HFFc6 (cell line): ENCODE results near the gene NEIL3. TPM values are rescaled to one million over a fixed set of nuclear protein-coding genes. Genes with fewer than 3 reads are reported as not detected.

ENCODE experiments used
- DNase-seq: peaks from one replicate; pipeline ENCODE4 v3.0.0-alpha.2; 2018
- H3K27ac Mint-ChIP-seq: 2 replicates; pipeline ENCODE4 v1.8.0; 2020; ENCODE audit warnings: mild to moderate bottlenecking, mixed read lengths
- H3K27me3 Mint-ChIP-seq: 2 replicates; pipeline ENCODE4 v1.8.0; 2021; ENCODE audit warnings: mild to moderate bottlenecking, moderate library complexity, mixed read lengths; ENCODE audit not compliant: insufficient read depth
- H3K36me3 Mint-ChIP-seq: 2 replicates; pipeline ENCODE4 v1.8.0; 2021; ENCODE audit warnings: low read depth, mixed read lengths
- H3K4me1 Mint-ChIP-seq: 2 replicates; pipeline ENCODE4 v1.8.0; 2020; ENCODE audit warnings: low read depth, mixed read lengths
- H3K4me3 Mint-ChIP-seq: 2 replicates; pipeline ENCODE4 v1.8.0; 2020; ENCODE audit warnings: mild to moderate bottlenecking, moderate library complexity, mixed read lengths
- H3K9me3 Mint-ChIP-seq: 2 replicates; pipeline ENCODE4 v1.8.0; 2020; ENCODE audit warnings: mild to moderate bottlenecking, mixed read lengths
- total RNA-seq, 6 experiments: library from RNA; stranded (reverse); fragmentation: NEBNext Ultra II Directional; extraction: Animal tissue kit (Norgen Biotek cat#: 25700); gene quantifications; 2 replicates in 1 of 6; 3 replicates in 5 of 6; pipeline ENCODE4 v1.2.3, GENCODE V29; 2021
- TF ChIP-seq, protein P1 (sequence below): fragments of 200-600 bp; sonication (generic); IDR thresholded peaks from 2 replicates; pipeline ENCODE4 v1.5.0; 2021; ENCODE audit warnings: antibody characterized with exemption, mild to moderate bottlenecking

NEIL3 gene
- total RNA-seq, 6 experiments from 2014 or later, result 4.1 to 9.5 (median 9.0) TPM

DNA sequence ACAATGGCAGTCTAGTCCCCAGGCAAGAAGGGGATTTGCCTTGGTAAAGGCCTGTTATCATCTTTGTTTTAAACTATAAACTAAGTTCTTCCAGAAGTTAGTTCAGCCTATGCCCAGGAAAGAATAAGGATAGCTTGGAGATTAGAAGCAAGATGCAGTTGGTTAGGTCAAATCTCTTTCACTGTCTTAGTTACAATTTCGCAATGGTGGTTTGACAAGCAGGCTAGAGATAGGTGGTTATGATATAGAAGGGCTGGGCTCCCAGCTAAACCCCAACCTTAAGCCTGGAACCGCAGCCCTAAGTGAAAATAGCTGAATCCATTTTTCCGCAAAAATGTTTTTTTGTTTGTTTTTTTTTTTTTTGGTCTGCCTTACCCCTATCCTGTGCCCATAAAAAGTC, 41.8 kb upstream of the NEIL3 start:
- Mint-ChIP-seq H3K9me3 (no peaks in the 10 kb centered on the region), H3K27me3 (no peaks in the 10 kb centered on the region; the same call in 1 of the 2 replicates), H3K4me3 (no peak overlapping the region), H3K27ac (no peak overlapping the region), H3K4me1 (peaks cover 5% of the 10 kb centered on the region; the same call in 1 of the 2 replicates), H3K36me3 (no peaks in the 10 kb centered on the region)
- TF ChIP-seq, protein P1, sequence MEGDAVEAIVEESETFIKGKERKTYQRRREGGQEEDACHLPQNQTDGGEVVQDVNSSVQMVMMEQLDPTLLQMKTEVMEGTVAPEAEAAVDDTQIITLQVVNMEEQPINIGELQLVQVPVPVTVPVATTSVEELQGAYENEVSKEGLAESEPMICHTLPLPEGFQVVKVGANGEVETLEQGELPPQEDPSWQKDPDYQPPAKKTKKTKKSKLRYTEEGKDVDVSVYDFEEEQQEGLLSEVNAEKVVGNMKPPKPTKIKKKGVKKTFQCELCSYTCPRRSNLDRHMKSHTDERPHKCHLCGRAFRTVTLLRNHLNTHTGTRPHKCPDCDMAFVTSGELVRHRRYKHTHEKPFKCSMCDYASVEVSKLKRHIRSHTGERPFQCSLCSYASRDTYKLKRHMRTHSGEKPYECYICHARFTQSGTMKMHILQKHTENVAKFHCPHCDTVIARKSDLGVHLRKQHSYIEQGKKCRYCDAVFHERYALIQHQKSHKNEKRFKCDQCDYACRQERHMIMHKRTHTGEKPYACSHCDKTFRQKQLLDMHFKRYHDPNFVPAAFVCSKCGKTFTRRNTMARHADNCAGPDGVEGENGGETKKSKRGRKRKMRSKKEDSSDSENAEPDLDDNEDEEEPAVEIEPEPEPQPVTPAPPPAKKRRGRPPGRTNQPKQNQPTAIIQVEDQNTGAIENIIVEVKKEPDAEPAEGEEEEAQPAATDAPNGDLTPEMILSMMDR, result no peak
- DNase-seq, result no peak

DNA sequence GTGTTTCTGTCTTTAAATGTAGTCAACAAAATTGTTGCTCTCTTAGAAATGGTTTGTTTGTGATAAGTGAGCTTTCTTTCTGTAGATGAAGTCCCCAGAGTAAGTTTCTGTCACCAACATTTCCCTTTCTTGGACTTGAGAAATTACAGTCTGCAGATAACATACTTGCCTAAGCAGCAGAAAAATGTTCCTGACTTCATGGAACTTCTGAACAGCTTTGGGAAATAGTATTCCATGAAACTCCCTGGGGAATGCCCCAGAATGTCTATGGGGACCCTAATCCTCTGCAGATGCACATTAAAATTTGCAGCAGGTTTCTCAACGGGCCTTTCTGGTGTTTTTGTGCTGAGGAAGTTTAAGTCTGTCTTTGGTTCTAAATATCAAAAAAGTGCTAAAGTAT, 38.6 kb upstream of the NEIL3 start:
- no peak overlapping the region for H3K4me3 Mint-ChIP-seq
- no peak overlapping the region for H3K27ac Mint-ChIP-seq
- no peaks in the 10 kb centered on the region for H3K4me1 Mint-ChIP-seq
- no peaks in the 10 kb centered on the region for H3K9me3 Mint-ChIP-seq
- H3K27me3 Mint-ChIP-seq, result peaks cover 3% of the 10 kb centered on the region; the same call in 1 of the 2 replicates
- DNase-seq, result no peak
- TF ChIP-seq, protein P1, result no peak
- no peaks in the 10 kb centered on the region for H3K36me3 Mint-ChIP-seq

DNA sequence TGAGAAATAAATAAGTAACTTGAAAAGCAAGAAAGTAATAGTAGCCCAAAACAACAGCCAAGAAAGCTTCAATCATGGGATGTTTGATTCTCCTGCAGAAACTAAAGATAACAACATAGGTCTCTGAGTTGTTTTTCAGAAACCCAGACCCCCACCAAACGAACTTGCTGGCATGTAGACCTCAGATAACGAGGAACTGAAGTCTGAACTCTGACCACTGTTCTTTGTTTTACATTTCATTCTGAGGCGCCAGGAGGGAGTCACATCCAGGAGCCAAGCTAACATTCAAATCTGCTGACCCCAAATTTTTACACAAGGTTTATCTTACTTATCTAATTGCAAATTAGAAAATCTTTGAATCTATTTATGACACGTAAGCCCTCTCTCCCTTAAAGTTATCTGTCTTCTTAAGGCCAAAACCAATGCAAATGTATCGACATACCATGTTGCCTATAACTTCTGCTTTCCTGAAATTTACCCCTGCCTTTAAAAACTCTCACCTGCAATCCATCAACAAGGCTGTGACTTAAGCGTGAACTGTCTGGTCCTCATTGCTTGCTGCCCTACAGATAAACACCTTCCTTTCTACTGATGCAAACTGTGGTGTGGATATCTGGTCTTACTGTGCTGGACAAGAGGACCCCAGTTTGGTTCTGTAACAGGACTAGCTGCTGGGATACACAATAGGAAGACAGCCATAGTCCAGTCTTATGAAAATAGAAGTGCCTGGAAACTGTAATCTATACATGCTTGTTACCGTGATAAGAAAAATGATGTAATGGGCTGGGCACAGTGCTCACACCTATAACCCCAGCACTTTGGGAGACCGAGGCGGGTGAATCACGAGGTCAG, 37.5 kb upstream of the NEIL3 start:
- Mint-ChIP-seq H3K4me3 (no peak overlapping the region), H3K36me3 (no peaks in the 10 kb centered on the region), H3K27me3 (peaks cover 3% of the 10 kb centered on the region; the same call in 1 of the 2 replicates), H3K4me1 (no peaks in the 10 kb centered on the region), H3K27ac (no peak overlapping the region), H3K9me3 (no peaks in the 10 kb centered on the region)
- TF ChIP-seq, protein P1, result no peak
- DNase-seq, result no peak

GRCh38 chr4:177275999-177276398, 33.7 kb upstream of the NEIL3 start:
- Mint-ChIP-seq H3K36me3 (peaks cover 10% of the 10 kb centered on the region; the same call in 1 of the 2 replicates), H3K4me3 (no peak overlapping the region), H3K9me3 (peaks cover 11% of the 10 kb centered on the region; the same call in 1 of the 2 replicates), H3K27ac (no peak overlapping the region), H3K27me3 (peaks cover 3% of the 10 kb centered on the region; the same call in 1 of the 2 replicates), H3K4me1 (no peaks in the 10 kb centered on the region)
- DNase-seq, result no peak
- TF ChIP-seq, protein P1, result no peak

- peaks cover 10% of the 10 kb centered on the region; the same call in 1 of the 2 replicates for H3K36me3 Mint-ChIP-seq
- H3K9me3 Mint-ChIP-seq, result peaks cover 11% of the 10 kb centered on the region; the same call in 1 of the 2 replicates
- H3K27ac Mint-ChIP-seq, result no peak overlapping the region
- TF ChIP-seq, protein P1, result no peak
- H3K27me3 Mint-ChIP-seq, result no peaks in the 10 kb centered on the region
- no peak overlapping the region for H3K4me3 Mint-ChIP-seq
- H3K4me1 Mint-ChIP-seq, result peaks cover 18% of the 10 kb centered on the region
- no peak for DNase-seq
These were observed 28.2 kb upstream of the NEIL3 start for GRCh38 chr4:177281351-177281909.
